Spleen (tissue), 7 donors: ENCODE results near the gene BIRC6.

Experiments used
- POLR2A ChIP-seq, 3 donors: fragments of 450-650 bp; IDR thresholded peaks; one replicate each; pipeline ENCODE4 v1.5.1; 2017; ENCODE audit warnings: antibody characterized with exemption in 3 of 3, mild to moderate bottlenecking in 1 of 3
- POLR2AphosphoS5 ChIP-seq, 3 donors: sonication (generic); formaldehyde crosslinking; IDR thresholded peaks; one replicate each; pipeline ENCODE4 v1.5.1; 2017; ENCODE audit warnings: antibody characterized with exemption in 3 of 3
- TF ChIP-seq, protein P1 (sequence below), 11 experiments: fragments of 200-600 bp in 7 of 11; fragments of 450-650 bp in 4 of 11; sonication (generic) in 4 of 11; IDR thresholded peaks in 8 of 11; conservative IDR thresholded peaks in 3 of 11; 1 replicate in 7 of 11; 2 replicates in 4 of 11; pipeline versions ENCODE4 v1.4.0 to v1.8.0; 2016 to 2021; ENCODE audit warnings: antibody characterized with exemption in 11 of 11, inconsistent platforms in 4 of 11, mild to moderate bottlenecking in 1 of 11
- donor health status: DM: no; HTN: no; CAD: no; lungs with moderate emphysema.
- donor health status: DM: no; HTN: no; CAD: no.
- donor health status: DM: no; HTN: no; CAD: no.

GRCh38 chr2:32372519-32373182, 15.8 kb downstream of the BIRC6 start:
- TF ChIP-seq, protein P1, sequence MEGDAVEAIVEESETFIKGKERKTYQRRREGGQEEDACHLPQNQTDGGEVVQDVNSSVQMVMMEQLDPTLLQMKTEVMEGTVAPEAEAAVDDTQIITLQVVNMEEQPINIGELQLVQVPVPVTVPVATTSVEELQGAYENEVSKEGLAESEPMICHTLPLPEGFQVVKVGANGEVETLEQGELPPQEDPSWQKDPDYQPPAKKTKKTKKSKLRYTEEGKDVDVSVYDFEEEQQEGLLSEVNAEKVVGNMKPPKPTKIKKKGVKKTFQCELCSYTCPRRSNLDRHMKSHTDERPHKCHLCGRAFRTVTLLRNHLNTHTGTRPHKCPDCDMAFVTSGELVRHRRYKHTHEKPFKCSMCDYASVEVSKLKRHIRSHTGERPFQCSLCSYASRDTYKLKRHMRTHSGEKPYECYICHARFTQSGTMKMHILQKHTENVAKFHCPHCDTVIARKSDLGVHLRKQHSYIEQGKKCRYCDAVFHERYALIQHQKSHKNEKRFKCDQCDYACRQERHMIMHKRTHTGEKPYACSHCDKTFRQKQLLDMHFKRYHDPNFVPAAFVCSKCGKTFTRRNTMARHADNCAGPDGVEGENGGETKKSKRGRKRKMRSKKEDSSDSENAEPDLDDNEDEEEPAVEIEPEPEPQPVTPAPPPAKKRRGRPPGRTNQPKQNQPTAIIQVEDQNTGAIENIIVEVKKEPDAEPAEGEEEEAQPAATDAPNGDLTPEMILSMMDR (IDR thresholded peaks at IDR 0.05 in 8 of 11, conservative IDR thresholded peaks at IDR 0.05 in 3 of 11), result no peak
- TF ChIP-seq POLR2AphosphoS5 (IDR thresholded peaks at IDR 0.05) (no peak), POLR2A (IDR thresholded peaks at IDR 0.05) (no peak)
